Kidney (tissue), 14 donors: ENCODE data around the gene TTLL9. TPM values are rescaled to one million over a fixed set of nuclear protein-coding genes. Genes with fewer than 3 reads are reported as not detected.

Source experiments
- DNase-seq, 5 donors: peaks; one replicate each; pipeline ENCODE4 v3.0.0-alpha.2; 2013 to 2020
- FAIRE-seq: peaks from 2 replicates; lab custom pipeline; 2012; peaks lifted over from hg19 to GRCh38; lab: Jason Lieb, UNC
- H3K27ac ChIP-seq, 2 donors: one replicate each; pipeline ENCODE4 v1.7.0; 2013; ENCODE audit warnings: low read depth in 2 of 2, low read length in 2 of 2, inconsistent platforms in 1 of 2
- H3K27me3 ChIP-seq: one replicate; pipeline ENCODE4 v1.7.1; 2013; ENCODE audit warnings: low read length, inconsistent platforms; ENCODE audit not compliant: control insufficient read depth, insufficient read depth
- H3K36me3 ChIP-seq, 3 donors: one replicate each; pipeline versions ENCODE4 v1.7.0 to v1.7.1; 2013; ENCODE audit warnings: low read length in 3 of 3, control low read depth in 1 of 3, inconsistent platforms in 1 of 3; ENCODE audit not compliant: insufficient read depth in 3 of 3, control insufficient read depth in 2 of 3
- H3K4me1 ChIP-seq, 3 donors: one replicate each; pipeline versions ENCODE4 v1.7.0 to v1.7.1; 2013; ENCODE audit warnings: low read length in 3 of 3, inconsistent platforms in 1 of 3, low read depth in 1 of 3; ENCODE audit not compliant: control insufficient read depth in 2 of 3, insufficient read depth in 2 of 3
- H3K4me3 ChIP-seq, 3 donors: one replicate each; pipeline versions ENCODE4 v1.7.0 to v1.8.1; 2013; ENCODE audit warnings: low read length in 3 of 3, control low read depth in 1 of 3, inconsistent platforms in 1 of 3
- H3K9ac ChIP-seq, 3 donors: one replicate each; pipeline versions ENCODE4 v1.7.0 to v1.7.1; 2013; ENCODE audit warnings: low read length in 3 of 3, control low read depth in 1 of 3, inconsistent platforms in 1 of 3
- H3K9me3 ChIP-seq, 3 donors: one replicate each; pipeline versions ENCODE4 v1.7.0 to v1.7.1; 2013; ENCODE audit warnings: low read length in 3 of 3, control low read depth in 1 of 3, inconsistent platforms in 1 of 3; ENCODE audit not compliant: control insufficient read depth in 2 of 3, insufficient read depth in 1 of 3
- intact Hi-C: fragments of 100-400 bp; cut with DNase I; formaldehyde crosslinking; loops from one replicate; pipeline ENCODE4 v1.11.1; 2022
- polyA plus RNA-seq: library from polyadenylated mRNA; stranded (reverse); fragments of 350-450 nt; fragmentation: Illumina TruSeq; extraction: RNeasy Lipid Tissue Mini Kit (QIAGEN cat#74804); gene quantifications from one replicate; pipeline ENCODE4 v1.2.3, GENCODE V29; 2014; ENCODE audit warnings: low read depth, low replicate concordance; ENCODE audit not compliant: insufficient read depth
- total RNA-seq: library from RNA; stranded (reverse); fragmentation: NEBNext Ultra II Directional; extraction: Animal tissue kit (Norgen Biotek cat#: 25700); gene quantifications from one replicate; pipeline ENCODE4 v1.2.1, GENCODE V29; 2021
- TF ChIP-seq, protein P1 (sequence below): IDR thresholded peaks from 3 replicates; pipeline ENCODE4 v1.5.1; 2012; ENCODE audit warnings: mild to moderate bottlenecking, moderate library complexity, borderline replicate concordance; ENCODE audit not compliant: insufficient read depth; ENCODE audit errors: extremely low read depth
- donor health status: control.
- donor health status: control.
- donor health status: control.
- donor health status: control.
- donor health status: control.
- donor health status: DM: yes; HTN: yes; CAD: no.
- donor health status: Normal renal cell carcinoma (clear cell type).

The TTLL9 gene
- total and polyA plus RNA-seq, 2 donors from 2014 or later: 0.82 to 1.9 TPM

DNA sequence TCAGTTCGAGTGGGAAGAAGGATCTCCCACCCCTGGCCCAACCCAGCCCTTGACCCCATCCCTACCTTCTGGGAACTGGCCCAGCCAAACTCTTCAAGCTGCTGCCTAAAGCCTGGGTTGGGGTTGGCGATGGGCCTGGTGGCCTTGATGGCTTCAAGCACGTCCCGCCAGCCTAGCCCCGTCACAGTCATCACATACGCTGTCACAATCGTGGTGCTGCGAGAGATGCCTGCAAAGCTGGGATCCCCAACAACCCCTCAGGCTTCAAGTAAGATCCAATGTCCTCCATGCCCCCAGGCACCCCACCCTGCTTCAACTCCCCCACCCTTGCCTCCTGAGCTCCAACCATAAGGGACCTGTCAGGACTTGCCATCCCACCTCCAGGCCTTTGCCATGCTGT, 7.9 kb upstream of the TTLL9 start:
- DNase-seq: peak in 2 of 5 donors; percentile 48 to 59
- intact Hi-C loops: no loop called here

DNA sequence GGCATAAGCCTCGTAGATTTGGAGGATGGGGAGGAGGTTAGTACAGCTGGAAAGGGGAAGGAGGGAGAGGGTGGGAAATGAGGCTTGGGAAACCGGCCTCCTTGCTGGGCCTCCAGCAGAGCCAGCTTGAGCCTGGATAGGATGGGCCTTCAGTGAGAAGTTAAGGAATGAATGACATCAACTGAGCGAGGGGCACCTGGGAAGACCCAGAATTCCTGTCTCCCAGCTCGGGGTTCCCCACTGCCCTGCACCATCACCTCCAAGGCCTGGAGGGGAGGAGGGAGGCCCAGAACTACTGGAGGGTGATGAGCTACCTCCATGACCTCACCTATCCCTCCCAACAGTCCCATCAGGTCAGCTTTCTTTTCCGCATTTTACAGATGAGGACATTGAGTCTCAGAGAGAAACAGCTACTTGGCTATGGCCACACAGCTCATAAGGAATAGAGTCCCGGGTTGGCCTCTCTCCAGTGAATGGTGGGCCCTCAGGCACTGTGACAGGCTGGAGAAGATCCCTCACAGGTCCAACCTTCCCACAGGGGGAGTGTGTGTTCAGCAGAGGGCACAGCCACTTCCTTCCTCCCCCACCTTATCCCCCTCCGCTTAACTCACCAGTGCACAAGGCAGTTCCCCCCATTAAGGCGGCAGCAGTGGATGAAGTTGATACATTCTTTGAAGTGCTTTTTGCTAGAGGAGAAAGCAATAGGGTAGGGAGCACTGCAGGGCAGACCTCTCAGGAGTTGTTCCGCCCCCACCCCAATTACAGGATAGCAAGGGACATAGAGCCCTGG, 6.9 kb upstream of the TTLL9 start:
- Histone ChIP-seq H3K36me3 (peaks cover 0 to 9% (median 0%) of the 10 kb centered on the region in 3 donors), H3K27ac (no peak overlapping the region), H3K27me3 (no peaks in the 10 kb centered on the region), H3K9me3 (no peaks in the 10 kb centered on the region), H3K9ac (no peak overlapping the region), H3K4me3 (no peak overlapping the region), H3K4me1 (peaks cover 0 to 20% (median 8%) of the 10 kb centered on the region in 3 donors)
- FAIRE-seq (no peak), DNase-seq (peak in 1 of 5 donors; percentile 51)
- intact Hi-C loops: no loop called here
- TF ChIP-seq, protein P1, sequence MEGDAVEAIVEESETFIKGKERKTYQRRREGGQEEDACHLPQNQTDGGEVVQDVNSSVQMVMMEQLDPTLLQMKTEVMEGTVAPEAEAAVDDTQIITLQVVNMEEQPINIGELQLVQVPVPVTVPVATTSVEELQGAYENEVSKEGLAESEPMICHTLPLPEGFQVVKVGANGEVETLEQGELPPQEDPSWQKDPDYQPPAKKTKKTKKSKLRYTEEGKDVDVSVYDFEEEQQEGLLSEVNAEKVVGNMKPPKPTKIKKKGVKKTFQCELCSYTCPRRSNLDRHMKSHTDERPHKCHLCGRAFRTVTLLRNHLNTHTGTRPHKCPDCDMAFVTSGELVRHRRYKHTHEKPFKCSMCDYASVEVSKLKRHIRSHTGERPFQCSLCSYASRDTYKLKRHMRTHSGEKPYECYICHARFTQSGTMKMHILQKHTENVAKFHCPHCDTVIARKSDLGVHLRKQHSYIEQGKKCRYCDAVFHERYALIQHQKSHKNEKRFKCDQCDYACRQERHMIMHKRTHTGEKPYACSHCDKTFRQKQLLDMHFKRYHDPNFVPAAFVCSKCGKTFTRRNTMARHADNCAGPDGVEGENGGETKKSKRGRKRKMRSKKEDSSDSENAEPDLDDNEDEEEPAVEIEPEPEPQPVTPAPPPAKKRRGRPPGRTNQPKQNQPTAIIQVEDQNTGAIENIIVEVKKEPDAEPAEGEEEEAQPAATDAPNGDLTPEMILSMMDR: no peak

More for the DNA sequence above, 7.9 kb upstream of the TTLL9 start:
- TF ChIP-seq, protein P1: no peak
- no peaks in the 10 kb centered on the region for H3K9me3 ChIP-seq
- FAIRE-seq: no peak
- peaks cover 0 to 9% (median 0%) of the 10 kb centered on the region in 3 donors for H3K36me3 ChIP-seq
- peaks cover 0 to 25% (median 8%) of the 10 kb centered on the region in 3 donors for H3K4me1 ChIP-seq
- H3K27ac ChIP-seq: no peak overlapping the region
- H3K27me3 ChIP-seq: no peaks in the 10 kb centered on the region
- no peak overlapping the region for H3K9ac ChIP-seq
- H3K4me3 ChIP-seq: no peak overlapping the region

DNA sequence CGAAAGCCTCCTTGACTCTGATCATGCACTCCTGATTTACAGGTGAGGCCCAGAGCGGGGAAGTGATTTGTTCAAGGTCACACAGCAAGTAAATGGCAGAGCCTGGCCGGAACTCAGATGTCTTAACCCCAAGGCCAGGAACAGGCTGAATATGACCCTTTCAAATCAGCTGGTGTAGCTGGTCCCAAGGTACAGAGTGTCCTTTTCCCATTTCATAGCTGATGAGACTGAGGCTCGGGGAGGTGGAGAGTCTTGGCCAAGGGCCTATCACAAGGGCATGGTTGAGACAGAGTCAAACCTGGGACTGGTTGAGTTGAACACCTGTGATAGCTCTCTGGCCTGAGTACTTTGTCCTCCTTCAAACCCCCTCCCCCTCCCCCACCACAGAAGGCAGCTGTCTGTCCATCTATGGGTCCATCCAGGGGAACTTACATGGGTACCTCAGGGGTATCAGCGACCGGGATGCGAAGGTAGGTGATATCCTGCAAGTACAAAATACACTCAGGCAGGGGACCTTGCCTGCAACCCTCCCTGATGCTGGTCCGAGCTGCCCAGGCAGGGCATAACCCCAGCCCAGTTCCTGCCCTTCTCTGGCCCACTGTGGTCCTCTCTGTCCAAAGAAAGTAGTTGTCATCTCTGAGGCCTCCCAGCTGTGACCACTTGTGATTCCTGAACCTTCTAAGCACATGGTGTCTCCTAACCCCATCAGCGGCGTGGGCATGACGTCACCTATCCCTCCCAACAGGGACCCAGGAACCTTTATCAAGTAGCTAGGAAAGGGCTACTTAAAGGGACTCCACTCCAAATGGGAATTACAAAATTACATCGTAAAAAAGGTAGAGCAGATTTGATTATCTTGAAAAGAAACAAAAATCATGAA, 5.7 kb upstream of the TTLL9 start:
- no peaks in the 10 kb centered on the region for H3K9me3 ChIP-seq
- no peaks in the 10 kb centered on the region for H3K27me3 ChIP-seq
- peaks cover 0 to 9% (median 0%) of the 10 kb centered on the region in 3 donors for H3K36me3 ChIP-seq
- FAIRE-seq: no peak
- H3K27ac ChIP-seq: no peak overlapping the region
- H3K9ac ChIP-seq: no peak overlapping the region
- intact Hi-C loops: no loop called here
- H3K4me1 ChIP-seq: peaks cover 0 to 29% (median 18%) of the 10 kb centered on the region in 3 donors
- TF ChIP-seq, protein P1: no peak
- DNase-seq: peak in 1 of 5 donors; percentile 41
- no peak overlapping the region for H3K4me3 ChIP-seq
